GOT3 (cell line): ENCODE data around the gene SLCO3A1.

Source experiments
- DNase-seq: peaks from one replicate; lab custom pipeline; 2025; ENCODE audit warnings: mixed read lengths; lab: John Stamatoyannopoulos, UW

Gene SLCO3A1

GRCh38 chr15:91966194-91966552 lies 112.7 kb downstream of the SLCO3A1 start:
- DNase-seq = no peak

GRCh38 chr15:91967935-91968606 lies 114.6 kb downstream of the SLCO3A1 start:
- DNase-seq = no peak

GRCh38 chr15:91968610-91969009 lies 115.1 kb downstream of the SLCO3A1 start:
- no peak for DNase-seq

- DNase-seq = no peak
Measured at GRCh38 chr15:91970142-91970541, 116.6 kb downstream of the SLCO3A1 start.

GRCh38 chr15:91973481-91973880 lies 120.0 kb downstream of the SLCO3A1 start:
- DNase-seq = no peak

- DNase-seq = no peak
Measured at GRCh38 chr15:91974321-91974720, 120.8 kb downstream of the SLCO3A1 start.

- no peak for DNase-seq
Measured at GRCh38 chr15:91975241-91975978, 121.9 kb downstream of the SLCO3A1 start.

GRCh38 chr15:91976966-91977365 lies 123.5 kb downstream of the SLCO3A1 start:
- no peak for DNase-seq

- no peak for DNase-seq
Measured at GRCh38 chr15:91980502-91981267, 127.2 kb downstream of the SLCO3A1 start.

GRCh38 chr15:91981821-91982800 lies 128.6 kb downstream of the SLCO3A1 start:
- no peak for DNase-seq

GRCh38 chr15:91983729-91984340 lies 130.3 kb downstream of the SLCO3A1 start:
- DNase-seq = no peak

GRCh38 chr15:91985297-91985696 lies 131.8 kb downstream of the SLCO3A1 start:
- no peak for DNase-seq

GRCh38 chr15:91988071-91988470 lies 134.6 kb downstream of the SLCO3A1 start:
- no peak for DNase-seq

GRCh38 chr15:91988655-91989054 lies 135.1 kb downstream of the SLCO3A1 start:
- no peak for DNase-seq

GRCh38 chr15:91989821-91990220 lies 136.3 kb downstream of the SLCO3A1 start:
- DNase-seq = no peak

GRCh38 chr15:91992945-91993344 lies 139.4 kb downstream of the SLCO3A1 start:
- no peak for DNase-seq

- no peak for DNase-seq
Measured at GRCh38 chr15:91995146-91995545, 141.6 kb downstream of the SLCO3A1 start.

- DNase-seq = no peak
Measured at GRCh38 chr15:91997163-91997562, 143.7 kb downstream of the SLCO3A1 start.

- no peak for DNase-seq
Measured at GRCh38 chr15:92000709-92001108, 147.2 kb downstream of the SLCO3A1 start.

- DNase-seq = no peak
Measured at GRCh38 chr15:92001307-92001706, 147.8 kb downstream of the SLCO3A1 start.

- DNase-seq = no peak
Measured at GRCh38 chr15:92002666-92003065, 149.2 kb downstream of the SLCO3A1 start.
